Suprapubic skin (tissue), 4 donors: Measurements from ENCODE around the gene ZNF460. TPM values are rescaled to one million over a fixed set of nuclear protein-coding genes. Genes with fewer than 3 reads are reported as not detected.

ENCODE experiments used
- DNase-seq, 2 donors: peaks; one replicate each; pipeline ENCODE4 v3.0.0-alpha.2; 2019; ENCODE audit warnings: low spot score in 2 of 2
- H3K27ac ChIP-seq: fragments of 200-600 bp; sonication (generic); one replicate; pipeline ENCODE4 v1.5.1; 2019
- H3K27me3 ChIP-seq: fragments of 200-600 bp; sonication (generic); one replicate; pipeline ENCODE4 v1.5.1; 2019
- H3K36me3 ChIP-seq: fragments of 200-600 bp; sonication (generic); one replicate; pipeline ENCODE4 v1.5.1; 2019
- H3K4me1 ChIP-seq: fragments of 200-600 bp; sonication (generic); one replicate; pipeline ENCODE4 v1.5.1; 2019
- H3K4me3 ChIP-seq: fragments of 200-600 bp; sonication (generic); one replicate; pipeline ENCODE4 v1.5.1; 2019; ENCODE audit warnings: mild to moderate bottlenecking
- H3K9me3 ChIP-seq: fragments of 200-600 bp; sonication (generic); one replicate; pipeline ENCODE4 v1.5.1; 2019
- CTCF ChIP-seq, 2 donors: fragments of 200-600 bp in 1 of 2; fragments of 450-650 bp in 1 of 2; sonication (generic) in 1 of 2; IDR thresholded peaks; one replicate each; pipeline ENCODE4 v1.5.1; 2016 to 2019; ENCODE audit warnings: antibody characterized with exemption in 2 of 2, mild to moderate bottlenecking in 1 of 2, moderate library complexity in 1 of 2
- EP300 ChIP-seq: sonication (generic); formaldehyde crosslinking; IDR thresholded peaks from one replicate; pipeline ENCODE4 v1.6.1; 2017; ENCODE audit warnings: antibody characterized with exemption
- POLR2A ChIP-seq, 2 donors: fragments of 450-650 bp; IDR thresholded peaks; one replicate each; pipeline ENCODE4 v1.6.1; 2017; ENCODE audit warnings: antibody characterized with exemption in 2 of 2, mild to moderate bottlenecking in 2 of 2, moderate library complexity in 2 of 2
- POLR2AphosphoS5 ChIP-seq, 3 donors: sonication (generic); formaldehyde crosslinking; IDR thresholded peaks; one replicate each; pipeline ENCODE4 v1.6.1; 2017; ENCODE audit warnings: antibody characterized with exemption in 3 of 3
- WGBS: methylation state at CpG from one replicate; pipeline ENCODE4 v1.1.5; 2018; 5-methylcytosine and 5-hydroxymethylcytosine counted together
- total RNA-seq, 4 donors: library from RNA; depleted of rRNA; stranded (reverse); fragments of >200 nt; gene quantifications; one replicate each; pipeline ENCODE4 v1.1.0, GENCODE V29; 2016

The ZNF460 gene
- total RNA-seq, 4 donors from 2014 or later: 75.2 to 101 (median 78.6) TPM

GRCh38 chr19:57308514-57308913, 28.2 kb downstream of the ZNF460 start:
- no peaks in the 10 kb centered on the region for H3K27me3 ChIP-seq
- no peak overlapping the region for H3K4me3 ChIP-seq
- no peak for TF ChIP-seq CTCF (IDR thresholded peaks at IDR 0.05)
- TF ChIP-seq POLR2A (IDR thresholded peaks at IDR 0.05): no peak
- DNase-seq: no peak
- peaks cover 4% of the 10 kb centered on the region for H3K36me3 ChIP-seq
- H3K4me1 ChIP-seq: peaks cover 5% of the 10 kb centered on the region
- H3K9me3 ChIP-seq: no peaks in the 10 kb centered on the region
- H3K27ac ChIP-seq: no peak overlapping the region

GRCh38 chr19:57310792-57311191, 30.5 kb downstream of the ZNF460 start:
- no peak for DNase-seq
- Histone ChIP-seq H3K4me3 (no peak overlapping the region), H3K27ac (no peak overlapping the region), H3K36me3 (no peaks in the 10 kb centered on the region), H3K27me3 (no peaks in the 10 kb centered on the region), H3K9me3 (no peaks in the 10 kb centered on the region), H3K4me1 (no peaks in the 10 kb centered on the region)
- 89% methylated on average over 2 of the region's 2 CpGs for WGBS
- TF ChIP-seq POLR2AphosphoS5 (IDR thresholded peaks at IDR 0.05): no peak
- TF ChIP-seq POLR2A (IDR thresholded peaks at IDR 0.05): no peak
- TF ChIP-seq EP300: no peak
- no peak for TF ChIP-seq CTCF (IDR thresholded peaks at IDR 0.05)

GRCh38 chr19:57314146-57314545, 33.9 kb downstream of the ZNF460 start:
- TF ChIP-seq POLR2AphosphoS5 (IDR thresholded peaks at IDR 0.05) (no peak), POLR2A (IDR thresholded peaks at IDR 0.05) (no peak), CTCF (IDR thresholded peaks at IDR 0.05) (no peak), EP300 (no peak)
- DNase-seq: no peak
- H3K4me3 ChIP-seq: no peak overlapping the region
- H3K36me3 ChIP-seq: no peaks in the 10 kb centered on the region
- H3K27me3 ChIP-seq: peaks cover 9% of the 10 kb centered on the region
- 87% methylated on average over 4 of the region's 4 CpGs for WGBS
- no peaks in the 10 kb centered on the region for H3K4me1 ChIP-seq
- no peaks in the 10 kb centered on the region for H3K9me3 ChIP-seq
- no peak overlapping the region for H3K27ac ChIP-seq

GRCh38 chr19:57317503-57317902, 37.2 kb downstream of the ZNF460 start:
- peaks cover 9% of the 10 kb centered on the region for H3K27me3 ChIP-seq
- H3K4me1 ChIP-seq: peaks cover 23% of the 10 kb centered on the region
- DNase-seq: no peak
- TF ChIP-seq POLR2A (IDR thresholded peaks at IDR 0.05): no peak
- no peak for TF ChIP-seq POLR2AphosphoS5 (IDR thresholded peaks at IDR 0.05)
- TF ChIP-seq CTCF (IDR thresholded peaks at IDR 0.05): no peak
- no peak for TF ChIP-seq EP300
- H3K27ac ChIP-seq: no peak overlapping the region
- H3K4me3 ChIP-seq: no peak overlapping the region
- no peaks in the 10 kb centered on the region for H3K36me3 ChIP-seq
- H3K9me3 ChIP-seq: no peaks in the 10 kb centered on the region
- WGBS: 17% methylated on average over 24 of the region's 29 CpGs

GRCh38 chr19:57319869-57320179, 39.5 kb downstream of the ZNF460 start:
- WGBS: 0% methylated on average over 1 of the region's 1 CpG
- Histone ChIP-seq H3K9me3 (no peaks in the 10 kb centered on the region), H3K36me3 (peaks cover 18% of the 10 kb centered on the region), H3K27me3 (peaks cover 9% of the 10 kb centered on the region), H3K27ac (peak overlapping the region; percentile 73), H3K4me3 (peak overlapping the region; percentile 68), H3K4me1 (peaks cover 26% of the 10 kb centered on the region)
- DNase-seq: no peak
- TF ChIP-seq CTCF (IDR thresholded peaks at IDR 0.05) (no peak), POLR2A (IDR thresholded peaks at IDR 0.05) (no peak), EP300 (no peak), POLR2AphosphoS5 (IDR thresholded peaks at IDR 0.05) (no peak)
